HepG2 (cell line): ENCODE measurements around the gene ENPP1.

ENCODE experiments used
- SMC3 ChIP-seq: IDR thresholded peaks from 2 replicates; pipeline ENCODE4 v1.6.1; 2011; ENCODE audit warnings: low read length, improper control_type of control experiment
- TAF1 ChIP-seq: sonication (generic); formaldehyde crosslinking; IDR thresholded peaks from 2 replicates; pipeline ENCODE4 v1.4.0; 2020; ENCODE audit warnings: missing genetic modification reagents
- ZBTB8A ChIP-seq: sonication (generic); formaldehyde crosslinking; IDR thresholded peaks from 2 replicates; pipeline ENCODE4 v1.4.0; 2020; ENCODE audit warnings: mild to moderate bottlenecking, low read depth, missing genetic modification reagents, borderline replicate concordance
- ZNF75D ChIP-seq: sonication (generic); formaldehyde crosslinking; IDR thresholded peaks from 2 replicates; pipeline ENCODE4 v1.8.1; 2023; ENCODE audit warnings: missing genetic modification reagents, mild to moderate bottlenecking, borderline replicate concordance
- TF ChIP-seq, protein P1 (sequence below): sonication (generic); formaldehyde crosslinking; IDR thresholded peaks from 2 replicates; pipeline ENCODE4 v1.4.0; 2020; ENCODE audit warnings: missing genetic modification reagents, borderline replicate concordance

DNA sequence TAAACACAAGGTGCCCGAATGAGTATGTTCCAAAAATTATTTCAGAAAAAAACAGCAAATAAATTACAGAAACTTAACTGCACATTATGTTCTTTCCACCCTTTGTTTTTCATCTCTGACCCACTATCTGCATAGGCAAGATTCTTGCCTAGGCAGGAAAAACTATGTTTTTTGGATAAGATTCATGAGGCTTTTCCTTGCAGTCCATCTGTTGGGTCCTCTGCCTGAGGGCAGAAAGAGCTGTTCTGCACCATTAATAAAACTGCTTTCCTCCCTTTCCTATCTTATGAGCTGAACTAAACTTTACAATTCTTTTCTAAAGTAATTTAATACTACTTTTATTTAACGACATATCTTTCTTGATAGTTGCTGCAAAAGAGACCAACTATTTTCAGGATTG lies 21.1 kb downstream of the ENPP1 start:
- TF ChIP-seq ZNF75D (CRISPR knock-in tag) (no peak), SMC3 (no peak), TAF1 (no peak), ZBTB8A (CRISPR knock-in tag) (no peak)
- TF ChIP-seq, protein P1, sequence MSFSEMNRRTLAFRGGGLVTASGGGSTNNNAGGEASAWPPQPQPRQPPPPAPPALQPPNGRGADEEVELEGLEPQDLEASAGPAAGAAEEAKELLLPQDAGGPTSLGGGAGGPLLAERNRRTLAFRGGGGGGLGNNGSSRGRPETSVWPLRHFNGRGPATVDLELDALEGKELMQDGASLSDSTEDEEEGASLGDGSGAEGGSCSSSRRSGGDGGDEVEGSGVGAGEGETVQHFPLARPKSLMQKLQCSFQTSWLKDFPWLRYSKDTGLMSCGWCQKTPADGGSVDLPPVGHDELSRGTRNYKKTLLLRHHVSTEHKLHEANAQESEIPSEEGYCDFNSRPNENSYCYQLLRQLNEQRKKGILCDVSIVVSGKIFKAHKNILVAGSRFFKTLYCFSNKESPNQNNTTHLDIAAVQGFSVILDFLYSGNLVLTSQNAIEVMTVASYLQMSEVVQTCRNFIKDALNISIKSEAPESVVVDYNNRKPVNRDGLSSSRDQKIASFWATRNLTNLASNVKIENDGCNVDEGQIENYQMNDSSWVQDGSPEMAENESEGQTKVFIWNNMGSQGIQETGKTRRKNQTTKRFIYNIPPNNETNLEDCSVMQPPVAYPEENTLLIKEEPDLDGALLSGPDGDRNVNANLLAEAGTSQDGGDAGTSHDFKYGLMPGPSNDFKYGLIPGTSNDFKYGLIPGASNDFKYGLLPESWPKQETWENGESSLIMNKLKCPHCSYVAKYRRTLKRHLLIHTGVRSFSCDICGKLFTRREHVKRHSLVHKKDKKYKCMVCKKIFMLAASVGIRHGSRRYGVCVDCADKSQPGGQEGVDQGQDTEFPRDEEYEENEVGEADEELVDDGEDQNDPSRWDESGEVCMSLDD (CRISPR knock-in tag): no peak
